SIG-M5 treated with dmso at 0.1 percent for 504 hours (cell line): ENCODE results near the gene TMUB1.

Source experiments
- DNase-seq: peaks from one replicate; lab custom pipeline; 2025; ENCODE audit not compliant: unreplicated experiment; lab: John Stamatoyannopoulos, UW

TMUB1 gene

GRCh38 chr7:151083071-151083823 is at the start of gene TMUB1:
TMUB1 (minus strand) TSS chr7:151083493; CDS start chr7:151082563, 930 bp downstream.
- peak; percentile 62 for DNase-seq

- no peak for DNase-seq
These were observed 49.3 kb upstream of the TMUB1 start for GRCh38 chr7:151132461-151133205.

- DNase-seq: no peak
These were observed 48.5 kb upstream of the TMUB1 start for GRCh38 chr7:151131592-151132293.

- no peak for DNase-seq
These were observed 47.9 kb upstream of the TMUB1 start for GRCh38 chr7:151131224-151131591.

- DNase-seq: no peak
These were observed 47.5 kb upstream of the TMUB1 start for GRCh38 chr7:151130741-151131157.

GRCh38 chr7:151129960-151130591 is 46.8 kb upstream of the TMUB1 start:
- no peak for DNase-seq

- DNase-seq: no peak
These were observed 46.0 kb upstream of the TMUB1 start for GRCh38 chr7:151129117-151129959.

- no peak for DNase-seq
These were observed 45.4 kb upstream of the TMUB1 start for GRCh38 chr7:151128716-151129115.

- DNase-seq: no peak
These were observed 44.9 kb upstream of the TMUB1 start for GRCh38 chr7:151128144-151128543.

GRCh38 chr7:151126491-151127137 is 43.3 kb upstream of the TMUB1 start:
- no peak for DNase-seq

- no peak for DNase-seq
These were observed 42.7 kb upstream of the TMUB1 start for GRCh38 chr7:151125846-151126481.

- DNase-seq: no peak
These were observed 42.2 kb upstream of the TMUB1 start for GRCh38 chr7:151125470-151125845.

GRCh38 chr7:151124899-151125399 is 41.7 kb upstream of the TMUB1 start:
- DNase-seq: no peak

GRCh38 chr7:151124481-151124880 is 41.2 kb upstream of the TMUB1 start:
- no peak for DNase-seq

GRCh38 chr7:151123822-151124464 is 40.6 kb upstream of the TMUB1 start:
- DNase-seq: peak; percentile 83

- DNase-seq: no peak
These were observed 40.0 kb upstream of the TMUB1 start for GRCh38 chr7:151123158-151123821.

GRCh38 chr7:151122796-151123157 is 39.5 kb upstream of the TMUB1 start:
- DNase-seq: no peak

GRCh38 chr7:151122276-151122675 is 39.0 kb upstream of the TMUB1 start:
- DNase-seq: no peak
